Epidermal melanocyte (primary cell): ENCODE data around the gene FAM107B.

Experiments used
- DNase-seq: peaks from one replicate; pipeline ENCODE4 v3.0.0; 2011; ENCODE audit warnings: low spot score; ENCODE audit not compliant: insufficient read length

Gene FAM107B

GRCh38 chr10:14539176-14539575, 235.5 kb downstream of the FAM107B start:
- no peak for DNase-seq

GRCh38 chr10:14536241-14537213, 238.2 kb downstream of the FAM107B start:
- DNase-seq = no peak

GRCh38 chr10:14535457-14536130, 239.1 kb downstream of the FAM107B start:
- no peak for DNase-seq

GRCh38 chr10:14534152-14534551, 240.5 kb downstream of the FAM107B start:
- no peak for DNase-seq

GRCh38 chr10:14533295-14533694, 241.4 kb downstream of the FAM107B start:
- no peak for DNase-seq

GRCh38 chr10:14532473-14533251, 242.0 kb downstream of the FAM107B start:
- no peak for DNase-seq

- DNase-seq = no peak
These were observed 242.7 kb downstream of the FAM107B start for GRCh38 chr10:14531974-14532373.

- DNase-seq = no peak
These were observed 244.2 kb downstream of the FAM107B start for GRCh38 chr10:14530465-14530864.

GRCh38 chr10:14529351-14529750, 245.3 kb downstream of the FAM107B start:
- DNase-seq = no peak

GRCh38 chr10:14528450-14528849, 246.2 kb downstream of the FAM107B start:
- DNase-seq = no peak

GRCh38 chr10:14527915-14528314, 246.8 kb downstream of the FAM107B start:
- DNase-seq = no peak

GRCh38 chr10:14527134-14527844, 247.4 kb downstream of the FAM107B start:
- DNase-seq = no peak

- no peak for DNase-seq
These were observed 248.4 kb downstream of the FAM107B start for GRCh38 chr10:14526326-14526725.

- DNase-seq = no peak
These were observed 249.9 kb downstream of the FAM107B start for GRCh38 chr10:14524691-14525324.

GRCh38 chr10:14523286-14523685, 251.4 kb downstream of the FAM107B start:
- no peak for DNase-seq

- DNase-seq = no peak
These were observed 254.9 kb downstream of the FAM107B start for GRCh38 chr10:14519785-14520184.

- no peak for DNase-seq
These were observed 256.5 kb downstream of the FAM107B start for GRCh38 chr10:14518149-14518548.

- no peak for DNase-seq
These were observed 261.6 kb downstream of the FAM107B start for GRCh38 chr10:14513123-14513522.

GRCh38 chr10:14510346-14510745, 264.4 kb downstream of the FAM107B start:
- no peak for DNase-seq

GRCh38 chr10:14508725-14509124, 266.0 kb downstream of the FAM107B start:
- DNase-seq = no peak

GRCh38 chr10:14507781-14508180, 266.9 kb downstream of the FAM107B start:
- no peak for DNase-seq
